K562 (cell line): Measurements from ENCODE around the gene RABEPK. TPM values are rescaled to one million over a fixed set of nuclear protein-coding genes. Genes with fewer than 3 reads are reported as not detected.

ENCODE experiments used
- CC2D1A ChIP-seq: fragments of 450-650 bp; IDR thresholded peaks from 2 replicates; pipeline ENCODE4 v1.6.1; 2017; ENCODE audit warnings: mild to moderate bottlenecking
- CCNT2 ChIP-seq: IDR thresholded peaks from 2 replicates; pipeline ENCODE4 v1.6.1; 2011; ENCODE audit warnings: borderline replicate concordance, low read depth, mild to moderate bottlenecking, moderate library complexity, mixed read lengths, low read length; ENCODE audit not compliant: insufficient read length; ENCODE audit errors: extremely low read depth
- ELF2 ChIP-seq: fragments of 250-450 bp; sonication (Bioruptor Pico); IDR thresholded peaks from 2 replicates; pipeline ENCODE4 v1.5.0; 2021; ENCODE audit warnings: mild to moderate bottlenecking
- GABPB1 ChIP-seq: sonication (generic); formaldehyde crosslinking; IDR thresholded peaks from 2 replicates; pipeline ENCODE4 v1.8.0; 2022; ENCODE audit warnings: mild to moderate bottlenecking, missing genetic modification reagents
- MBD2 ChIP-seq: sonication (generic); IDR thresholded peaks from 2 replicates; pipeline ENCODE4 v1.6.1; 2016; ENCODE audit warnings: low read depth, borderline replicate concordance
- NR2C2 ChIP-seq, 2 experiments: fragments of 200-800 bp in 1 of 2; sonication (Bioruptor generic) in 1 of 2; sonication (generic) in 1 of 2; formaldehyde crosslinking in 1 of 2; IDR thresholded peaks; 2 replicates each; pipeline versions ENCODE4 v1.6.1 to v1.8.0; 2016 to 2022; ENCODE audit warnings: mild to moderate bottlenecking in 1 of 2, missing compliant biosample characterization in 1 of 2, missing genetic modification characterization in 1 of 2, missing genetic modification reagents in 1 of 2
- PML ChIP-seq: IDR thresholded peaks from 2 replicates; pipeline ENCODE4 v1.6.1; 2012; ENCODE audit warnings: low read length, inconsistent platforms
- POLR2AphosphoS5 ChIP-seq: IDR thresholded peaks from 2 replicates; pipeline ENCODE4 v1.6.1; 2011; ENCODE audit warnings: mild to moderate bottlenecking, low read depth, low read length, moderate library complexity; ENCODE audit not compliant: control insufficient read depth, insufficient read depth
- POLR2G ChIP-seq: fragments of 200-400 bp; formaldehyde crosslinking; IDR thresholded peaks from 2 replicates; pipeline ENCODE4 v1.6.1; 2017; ENCODE audit warnings: low read depth, mild to moderate bottlenecking, antibody characterized with exemption, low read length, moderate library complexity
- RBFOX2 ChIP-seq: fragments of 200-400 bp; formaldehyde crosslinking; IDR thresholded peaks from 2 replicates; pipeline ENCODE4 v1.6.1; 2017; ENCODE audit warnings: low read depth, mild to moderate bottlenecking, low read length, moderate library complexity
- RBM22 ChIP-seq: fragments of 200-400 bp; formaldehyde crosslinking; IDR thresholded peaks from 2 replicates; pipeline ENCODE4 v1.6.1; 2018; ENCODE audit warnings: low read length, low read depth; ENCODE audit not compliant: poor library complexity, severe bottlenecking
- ZC3H4 ChIP-seq: sonication (generic); formaldehyde crosslinking; IDR thresholded peaks from 2 replicates; pipeline ENCODE4 v1.9.0; 2021; ENCODE audit warnings: missing genetic modification reagents, borderline replicate concordance
- ZNF740 ChIP-seq, 3 experiments: fragments of 200-800 bp in 1 of 3; sonication (Bioruptor generic) in 1 of 3; sonication (generic) in 1 of 3; formaldehyde crosslinking in 1 of 3; IDR thresholded peaks; 2 replicates each; pipeline versions ENCODE4 v1.6.1 to v1.8.0; 2016 to 2022; ENCODE audit warnings: mild to moderate bottlenecking in 2 of 3, missing compliant biosample characterization in 2 of 3, missing genetic modification characterization in 2 of 3, missing genetic modification reagents in 1 of 3
- polyA plus RNA-seq, 8 experiments: library from polyadenylated mRNA; depleted of rRNA in 4 of 8; stranded (reverse) in 5 of 8; unstranded in 3 of 8; fragments of >200 nt; fragmentation: Nextera tagmentation in 2 of 8; fragmentation: Illumina TruSeq in 1 of 8; extraction: Ambion mirVana in 2 of 8; extraction: Trizol in 1 of 8; gene quantifications; 2 replicates each; pipeline versions ENCODE4 v1.2.1 to v1.2.3, GENCODE V29; 2011 to 2014; ENCODE audit warnings: inconsistent platforms in 1 of 8, missing spikeins in 1 of 8
- total RNA-seq, 7 experiments: library from RNA; depleted of rRNA in 6 of 7; stranded (reverse); fragments of >200 nt in 6 of 7; fragmentation: Illumina TruSeq in 2 of 7; extraction: Trizol in 2 of 7; gene quantifications; 2 replicates each; pipeline versions ENCODE4 v1.2.1 to v1.2.3, GENCODE V29; 2011 to 2021; ENCODE audit warnings: low replicate concordance in 1 of 7
- TF ChIP-seq, protein P1 (sequence below): fragments of 250-450 bp; sonication (Bioruptor Pico); IDR thresholded peaks from 2 replicates; pipeline ENCODE4 v1.8.0; 2022; ENCODE audit warnings: moderate library complexity, mild to moderate bottlenecking, inconsistent platforms
- TF ChIP-seq, protein P2 (sequence below): sonication (generic); formaldehyde crosslinking; IDR thresholded peaks from 2 replicates; pipeline ENCODE4 v1.8.0; 2022; ENCODE audit warnings: missing genetic modification reagents, mild to moderate bottlenecking, moderate library complexity, borderline replicate concordance

RABEPK gene
- total and polyA plus RNA-seq, 9 of the 15 experiments (the other 6 are each of a cell fraction or from before 2014, with no cell fraction given) = 38.3 to 113 (median 52.8) TPM

- TF ChIP-seq ZC3H4 (CRISPR knock-in tag) (0 out of 2 replicates have a peak, but pooled peaks have one; percentile 6), RBFOX2 (peak; percentile 84), ELF2 (CRISPR knock-in tag) (0 out of 2 replicates have a peak, but pooled peaks have one; percentile 9), ZNF740 (CRISPR knock-in tag; IDR thresholded peaks at IDR 0.05) (no peak; the same call in 1 of the 2 replicates), ZNF740 (tag; IDR thresholded peaks at IDR 0.05) (peak in 1 of 2 experiments; percentile 33; a peak in 1 of 4 replicates), CCNT2 (no peak), RBM22 (peak; percentile 97), PML (peak; percentile 4; the same call in 1 of the 2 replicates), MBD2 (peak; percentile 8; the same call in 1 of the 2 replicates), GABPB1 (CRISPR knock-in tag) (peak; percentile 63; the same call in 1 of the 2 replicates), POLR2G (peak; percentile 50), POLR2AphosphoS5 (peak; percentile 67; the same call in 1 of the 2 replicates), NR2C2 (CRISPR knock-in tag; IDR thresholded peaks at IDR 0.05) (0 out of 2 replicates have a peak, but pooled peaks have one; percentile 7), NR2C2 (tag; IDR thresholded peaks at IDR 0.05) (no peak), CC2D1A (no peak)
- TF ChIP-seq, protein P1, sequence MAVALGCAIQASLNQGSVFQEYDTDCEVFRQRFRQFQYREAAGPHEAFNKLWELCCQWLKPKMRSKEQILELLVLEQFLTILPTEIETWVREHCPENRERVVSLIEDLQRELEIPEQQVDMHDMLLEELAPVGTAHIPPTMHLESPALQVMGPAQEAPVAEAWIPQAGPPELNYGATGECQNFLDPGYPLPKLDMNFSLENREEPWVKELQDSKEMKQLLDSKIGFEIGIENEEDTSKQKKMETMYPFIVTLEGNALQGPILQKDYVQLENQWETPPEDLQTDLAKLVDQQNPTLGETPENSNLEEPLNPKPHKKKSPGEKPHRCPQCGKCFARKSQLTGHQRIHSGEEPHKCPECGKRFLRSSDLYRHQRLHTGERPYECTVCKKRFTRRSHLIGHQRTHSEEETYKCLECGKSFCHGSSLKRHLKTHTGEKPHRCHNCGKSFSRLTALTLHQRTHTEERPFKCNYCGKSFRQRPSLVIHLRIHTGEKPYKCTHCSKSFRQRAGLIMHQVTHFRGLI = no peak
- TF ChIP-seq, protein P2, sequence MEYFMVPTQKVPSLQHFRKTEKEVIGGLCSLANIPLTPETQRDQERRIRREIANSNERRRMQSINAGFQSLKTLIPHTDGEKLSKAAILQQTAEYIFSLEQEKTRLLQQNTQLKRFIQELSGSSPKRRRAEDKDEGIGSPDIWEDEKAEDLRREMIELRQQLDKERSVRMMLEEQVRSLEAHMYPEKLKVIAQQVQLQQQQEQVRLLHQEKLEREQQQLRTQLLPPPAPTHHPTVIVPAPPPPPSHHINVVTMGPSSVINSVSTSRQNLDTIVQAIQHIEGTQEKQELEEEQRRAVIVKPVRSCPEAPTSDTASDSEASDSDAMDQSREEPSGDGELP = no peak
Measured at GRCh38 chr9:125235804-125236519, 35.6 kb downstream of the RABEPK start (continued).
